Duodenal mucosa (tissue), 2 donors: ENCODE results near the gene PDHB.
"Not testable (repeated sequence)": the region's sequence is repeated elsewhere in the genome, so short reads cannot be mapped to it uniquely, and the experiment has no call there.

ENCODE experiments used
- H3K27ac ChIP-seq: one replicate; pipeline ENCODE4 v1.7.0; 2013; ENCODE audit warnings: low read depth, low read length
- H3K27me3 ChIP-seq, 2 donors: one replicate each; pipeline ENCODE4 v1.7.0; 2013; ENCODE audit warnings: low read length in 2 of 2, control low read depth in 1 of 2; ENCODE audit not compliant: insufficient read depth in 2 of 2, control insufficient read depth in 1 of 2
- H3K36me3 ChIP-seq, 2 donors: one replicate each; pipeline ENCODE4 v1.7.0; 2013; ENCODE audit warnings: low read length in 2 of 2, control low read depth in 1 of 2; ENCODE audit not compliant: insufficient read depth in 2 of 2, control insufficient read depth in 1 of 2
- H3K4me1 ChIP-seq, 2 donors: one replicate each; pipeline ENCODE4 v1.7.0; 2013; ENCODE audit warnings: low read length in 2 of 2, control low read depth in 1 of 2; ENCODE audit not compliant: insufficient read depth in 2 of 2, control insufficient read depth in 1 of 2
- H3K4me3 ChIP-seq, 2 donors: one replicate each; pipeline ENCODE4 v1.7.0; 2013; ENCODE audit warnings: low read length in 2 of 2, low read depth in 1 of 2
- H3K9ac ChIP-seq, 2 donors: one replicate each; pipeline ENCODE4 v1.7.0; 2013; ENCODE audit warnings: low read length in 2 of 2, low read depth in 1 of 2
- H3K9me3 ChIP-seq, 2 donors: one replicate each; pipeline ENCODE4 v1.7.0; 2013; ENCODE audit warnings: low read length in 2 of 2, control low read depth in 1 of 2; ENCODE audit not compliant: control insufficient read depth in 1 of 2

PDHB gene

DNA sequence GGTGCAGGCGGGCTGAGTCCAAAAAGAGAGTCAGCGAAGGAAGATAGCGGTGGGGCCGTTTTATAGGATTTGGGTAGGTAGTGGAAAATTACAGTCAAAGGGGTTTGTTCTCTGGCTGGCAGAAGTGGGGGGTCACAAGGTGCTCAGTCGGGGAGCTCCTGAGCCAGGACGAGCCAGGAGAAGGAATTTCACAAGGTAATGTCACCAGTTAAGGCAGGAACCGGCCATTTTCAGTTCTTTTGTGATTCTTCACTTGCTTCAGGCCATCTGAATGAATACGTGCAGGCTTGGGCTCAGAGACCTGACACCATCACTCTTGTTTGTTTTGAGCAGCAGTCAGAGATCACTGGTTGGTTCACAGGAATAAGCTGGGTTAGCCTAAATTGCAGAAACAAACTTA lies 3.6 kb upstream of the PDHB start:
- H3K27me3 ChIP-seq = not testable (repeated sequence)

DNA sequence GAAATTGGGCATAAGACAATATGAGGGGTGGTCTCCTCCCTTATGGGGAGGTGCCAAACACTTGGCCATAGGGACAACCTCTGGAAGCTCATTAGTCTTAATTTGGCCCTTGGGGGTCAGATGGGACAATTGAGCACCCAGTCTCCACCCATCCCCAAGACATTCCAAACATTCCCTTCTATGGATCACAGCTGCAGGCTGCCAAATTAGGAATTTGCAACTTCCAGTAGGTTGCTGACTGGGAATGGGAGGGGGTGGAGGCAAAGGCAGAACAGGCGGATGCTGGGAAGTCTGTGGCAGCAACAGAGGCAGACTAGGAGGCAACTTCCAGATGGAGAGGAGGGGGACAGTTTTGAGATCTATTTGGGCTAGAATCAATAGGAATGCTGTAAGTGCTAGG lies 1.4 kb upstream of the PDHB start:
- Histone ChIP-seq H3K4me3 (no peak overlapping the region), H3K27ac (no peak overlapping the region), H3K4me1 (peaks cover 7 to 10% of the 10 kb centered on the region in 2 donors), H3K9me3 (no peaks in the 10 kb centered on the region), H3K9ac (no peak overlapping the region), H3K27me3 (no peaks in the 10 kb centered on the region), H3K36me3 (peaks cover 8 to 21% of the 10 kb centered on the region in 2 donors)

More for the DNA sequence above, 3.6 kb upstream of the PDHB start:
- H3K9ac ChIP-seq, H3K27ac ChIP-seq, H3K36me3 ChIP-seq, H3K9me3 ChIP-seq, H3K4me3 ChIP-seq: not testable (repeated sequence)
- peaks cover 7 to 10% of the 10 kb centered on the region in 2 donors for H3K4me1 ChIP-seq

DNA sequence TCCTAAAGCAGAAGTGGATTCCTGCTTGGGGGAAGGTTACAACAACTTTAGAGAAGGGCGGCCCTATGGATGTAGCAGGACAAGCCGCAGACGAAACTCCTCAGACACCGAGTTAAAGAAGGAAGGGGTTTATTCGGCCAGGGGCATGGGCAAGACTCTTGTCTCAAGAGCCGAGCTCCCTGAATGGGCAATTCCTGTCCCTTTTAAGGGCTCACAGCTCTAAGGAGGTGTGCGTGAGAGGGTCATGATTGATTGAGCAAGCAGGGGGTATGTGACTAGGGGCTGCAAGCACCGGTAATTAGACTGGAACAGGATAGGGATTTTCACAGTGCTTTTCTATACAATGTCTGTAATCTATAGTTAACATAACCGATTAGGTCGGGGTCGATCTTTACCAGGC lies 879 bp upstream of the PDHB start:
- H3K27ac ChIP-seq = no peak overlapping the region
- H3K27me3 ChIP-seq = no peaks in the 10 kb centered on the region
- H3K4me3 ChIP-seq = peak overlapping the region in 1 of 2 donors; percentile 48
- H3K36me3 ChIP-seq = peaks cover 12 to 26% of the 10 kb centered on the region in 2 donors
- H3K9ac ChIP-seq = no peak overlapping the region
- peaks cover 7 to 10% of the 10 kb centered on the region in 2 donors for H3K4me1 ChIP-seq
- H3K9me3 ChIP-seq = no peaks in the 10 kb centered on the region

DNA sequence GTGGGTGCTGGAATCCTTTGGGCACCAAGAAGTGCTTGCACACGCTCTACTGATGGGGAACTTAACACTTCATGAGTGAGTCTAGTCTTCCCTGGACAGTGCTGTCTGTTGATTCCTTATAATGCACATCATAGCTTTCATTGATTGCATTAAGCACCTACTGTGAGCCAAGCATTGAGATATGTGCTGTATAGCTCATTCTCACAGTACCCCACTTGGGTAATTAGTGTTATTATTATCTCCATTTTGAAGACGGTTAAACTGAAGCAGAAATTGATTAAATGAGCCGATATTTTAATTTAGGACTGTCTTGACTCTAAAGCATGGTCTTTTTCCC lies 504 bp upstream of the PDHB start:
- Histone ChIP-seq H3K4me3 (peak overlapping the region; percentile 48 to 79), H3K4me1 (peaks cover 7 to 10% of the 10 kb centered on the region in 2 donors), H3K9ac (peak overlapping the region in 1 of 2 donors; percentile 4), H3K27ac (no peak overlapping the region), H3K27me3 (no peaks in the 10 kb centered on the region), H3K36me3 (peaks cover 15 to 30% of the 10 kb centered on the region in 2 donors), H3K9me3 (no peaks in the 10 kb centered on the region)

DNA sequence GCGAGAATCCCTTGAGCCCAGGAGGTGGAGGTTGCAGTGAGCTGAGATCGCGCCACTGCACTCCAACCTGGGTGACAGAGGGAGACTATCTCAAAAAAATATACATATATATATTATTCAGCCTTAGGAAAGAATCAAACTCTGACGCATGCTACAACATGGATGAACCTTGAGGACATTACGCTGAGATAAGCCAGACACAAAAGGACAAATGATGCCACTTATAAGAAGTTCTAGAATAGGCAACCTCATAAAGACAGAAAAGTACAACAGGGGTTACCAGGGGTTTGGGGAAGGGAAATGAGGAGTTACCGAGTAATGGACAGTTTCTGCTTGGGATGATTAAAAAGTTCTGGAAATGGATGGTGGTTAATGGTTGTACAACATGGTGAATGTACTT lies 727 bp downstream of the PDHB start:
- H3K27ac ChIP-seq = no peak overlapping the region

DNA sequence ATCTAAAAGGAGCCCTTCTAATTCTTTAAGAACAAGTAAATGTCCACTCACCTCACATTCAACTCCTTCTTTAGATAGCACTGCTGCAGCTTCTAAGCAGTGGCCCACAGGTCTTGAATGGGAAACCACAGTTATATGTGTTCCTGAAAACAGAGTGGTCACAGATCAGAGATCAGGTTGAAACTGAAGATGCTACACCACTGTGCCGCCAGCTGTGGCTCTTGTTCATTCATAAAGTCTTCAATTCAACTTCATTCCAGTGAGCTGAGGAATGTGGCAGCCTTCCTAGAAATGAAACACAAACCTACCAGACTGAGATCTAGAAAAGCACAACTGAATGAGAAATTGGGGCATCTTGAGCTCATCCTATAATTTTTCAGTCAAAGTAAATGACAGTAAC lies 4.0 kb downstream of the PDHB start:
- Histone ChIP-seq H3K27me3 (no peaks in the 10 kb centered on the region), H3K36me3 (peaks cover 44 to 69% of the 10 kb centered on the region in 2 donors), H3K9ac (no peak overlapping the region), H3K4me3 (no peak overlapping the region), H3K9me3 (no peaks in the 10 kb centered on the region), H3K27ac (no peak overlapping the region), H3K4me1 (peaks cover 7 to 10% of the 10 kb centered on the region in 2 donors)

More for the DNA sequence above, 727 bp downstream of the PDHB start:
- Histone ChIP-seq H3K4me3 (peak overlapping the region; percentile 78 to 79), H3K9me3 (no peaks in the 10 kb centered on the region), H3K36me3 (peaks cover 23 to 42% of the 10 kb centered on the region in 2 donors), H3K9ac (peak overlapping the region; percentile 60 to 78), H3K27me3 (no peaks in the 10 kb centered on the region), H3K4me1 (peaks cover 7 to 10% of the 10 kb centered on the region in 2 donors)

DNA sequence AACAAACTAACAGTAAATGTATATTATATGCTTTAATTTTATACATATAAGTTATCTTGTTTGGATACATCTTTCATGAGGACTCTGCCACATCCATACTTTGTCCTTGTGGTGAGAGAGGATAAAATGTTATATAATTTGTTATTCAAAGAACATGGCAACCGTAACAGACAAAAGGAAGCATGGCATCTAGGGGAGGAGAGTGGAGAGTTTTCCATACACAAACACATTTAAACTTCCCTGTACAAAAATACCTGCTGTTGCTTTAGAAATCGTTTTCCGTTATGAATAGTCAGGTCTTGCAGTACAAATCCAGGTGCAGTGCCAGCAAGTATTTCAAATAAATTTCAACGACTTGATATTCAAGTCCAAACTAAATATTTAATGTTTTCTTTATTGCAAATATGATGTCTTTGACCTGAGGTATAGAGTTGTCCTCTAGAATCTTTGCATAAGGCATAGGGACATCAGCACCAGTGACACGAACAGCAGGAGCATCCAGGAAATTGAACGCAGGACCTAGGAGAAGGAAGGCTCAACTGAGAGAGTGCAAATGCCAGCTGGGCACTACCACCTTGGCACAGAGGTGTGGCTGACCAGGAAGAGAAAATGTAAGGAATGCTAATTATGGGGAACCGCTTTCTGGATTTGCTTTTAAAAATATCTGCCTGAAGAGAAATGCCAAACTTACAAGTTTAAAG lies 5.8 kb downstream of the PDHB start:
- H3K9ac ChIP-seq = no peak overlapping the region
- H3K36me3 ChIP-seq = peaks cover 59 to 81% of the 10 kb centered on the region in 2 donors
- no peak overlapping the region for H3K27ac ChIP-seq
- H3K4me3 ChIP-seq = no peak overlapping the region
- H3K4me1 ChIP-seq = peaks cover 0 to 3% of the 10 kb centered on the region in 2 donors
- no peaks in the 10 kb centered on the region for H3K27me3 ChIP-seq
- no peaks in the 10 kb centered on the region for H3K9me3 ChIP-seq

DNA sequence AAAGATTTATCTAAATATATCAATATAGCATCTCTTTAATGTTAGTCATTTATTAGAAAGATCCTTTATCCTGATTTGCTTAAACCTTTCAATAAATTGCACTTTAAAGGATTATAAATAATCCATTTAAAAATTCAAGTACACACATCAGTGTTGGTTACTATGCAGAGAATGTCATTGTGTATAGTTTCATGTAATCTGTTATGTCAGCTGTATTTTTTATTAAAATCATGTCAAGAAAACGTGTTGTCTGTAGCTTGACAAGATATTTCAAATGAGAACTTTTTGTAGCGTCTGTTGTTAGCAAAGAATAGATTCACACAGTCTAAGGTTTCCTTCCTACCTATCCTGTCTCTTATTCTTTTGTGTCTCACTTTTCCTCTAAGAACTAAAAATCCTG lies 7.8 kb downstream of the PDHB start:
- Histone ChIP-seq H3K27ac (no peak overlapping the region), H3K4me3 (no peak overlapping the region), H3K36me3 (peaks cover 65 to 80% of the 10 kb centered on the region in 2 donors)

DNA sequence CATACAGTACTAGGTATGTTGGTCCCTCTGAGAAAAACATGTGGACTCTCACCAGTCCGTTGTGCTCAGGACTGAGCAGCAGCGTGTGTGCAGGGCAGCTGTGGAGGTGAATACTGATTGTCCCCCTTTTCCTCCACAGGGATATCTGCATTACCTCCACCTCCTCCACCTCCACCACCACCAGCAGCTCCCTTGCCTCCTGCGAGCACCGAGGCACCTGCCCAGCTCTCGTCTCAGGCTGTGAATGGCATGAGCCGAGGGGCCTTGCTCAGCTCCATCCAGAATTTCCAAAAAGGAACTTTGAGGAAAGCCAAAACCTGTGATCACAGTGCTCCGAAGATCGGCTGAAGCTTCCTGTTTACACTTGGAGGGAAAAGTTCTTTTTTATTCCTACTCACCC lies 9.0 kb downstream of the PDHB start:
- Histone ChIP-seq H3K4me1 (peaks cover 6 to 8% of the 10 kb centered on the region in 2 donors), H3K9ac (no peak overlapping the region), H3K27ac (no peak overlapping the region), H3K36me3 (peaks cover 55 to 69% of the 10 kb centered on the region in 2 donors), H3K4me3 (no peak overlapping the region), H3K9me3 (no peaks in the 10 kb centered on the region), H3K27me3 (no peaks in the 10 kb centered on the region)

More for the DNA sequence above, 7.8 kb downstream of the PDHB start:
- H3K9ac ChIP-seq = no peak overlapping the region
- no peaks in the 10 kb centered on the region for H3K9me3 ChIP-seq
- H3K4me1 ChIP-seq = no peaks in the 10 kb centered on the region
- no peaks in the 10 kb centered on the region for H3K27me3 ChIP-seq

DNA sequence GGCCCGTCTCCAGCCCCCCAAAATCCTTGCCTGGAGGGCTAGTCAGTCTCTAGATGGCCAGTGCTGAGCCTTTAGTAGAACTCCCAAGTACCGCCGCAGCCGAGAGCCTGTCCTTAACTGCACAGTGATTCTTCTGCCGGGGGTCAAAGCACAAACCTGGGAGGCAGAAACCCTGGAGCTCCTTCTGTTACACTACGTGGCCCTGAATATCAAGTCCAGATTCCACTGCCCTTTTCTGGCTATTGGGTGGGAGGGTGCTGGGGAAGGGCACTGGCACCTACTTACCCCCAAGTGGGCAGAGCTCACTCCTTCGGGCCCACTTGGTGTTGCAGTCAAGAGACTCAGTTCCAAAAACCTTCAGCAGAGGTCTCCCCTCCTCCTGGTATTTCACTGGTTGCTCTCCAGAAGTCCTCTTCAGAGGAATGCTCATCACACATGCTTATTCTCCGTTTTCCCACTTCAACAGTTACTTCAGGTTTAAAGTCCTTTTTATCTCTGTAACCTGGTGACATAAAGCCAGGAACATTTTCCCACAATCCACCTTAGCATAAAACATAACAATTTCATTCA lies 10.8 kb downstream of the PDHB start:
- Histone ChIP-seq H3K27ac (no peak overlapping the region), H3K9ac (no peak overlapping the region)

More for the DNA sequence above, 10.8 kb downstream of the PDHB start:
- Histone ChIP-seq H3K4me3 (no peak overlapping the region), H3K4me1 (peaks cover 9 to 10% of the 10 kb centered on the region in 2 donors), H3K27me3 (no peaks in the 10 kb centered on the region), H3K9me3 (no peaks in the 10 kb centered on the region), H3K36me3 (peaks cover 41 to 51% of the 10 kb centered on the region in 2 donors)
